Neuronal stem cell (in vitro differentiated cells): ENCODE data around the gene HHIPL2.

ENCODE experiments used
- DNase-seq: peaks from one replicate; pipeline ENCODE4 v3.0.0-alpha.2; 2013; ENCODE audit warnings: low spot score
- H2AFZ ChIP-seq: one replicate; pipeline ENCODE4 v1.6.1; 2013; ENCODE audit warnings: mild to moderate bottlenecking, low read length, inconsistent platforms
- H2AK5ac ChIP-seq: 2 replicates; pipeline ENCODE4 v1.6.1; 2013; ENCODE audit warnings: low read depth, mild to moderate bottlenecking, inconsistent platforms, low read length, moderate library complexity, mixed read lengths
- H2BK120ac ChIP-seq: 2 replicates; pipeline ENCODE4 v1.6.1; 2013; ENCODE audit warnings: low read depth, mild to moderate bottlenecking, inconsistent platforms, low read length, moderate library complexity, mixed read lengths
- H2BK12ac ChIP-seq: one replicate; pipeline ENCODE4 v1.6.1; 2013; ENCODE audit warnings: low read length, inconsistent platforms
- H2BK15ac ChIP-seq: 2 replicates; pipeline ENCODE4 v1.6.1; 2013; ENCODE audit warnings: mild to moderate bottlenecking, low read length, inconsistent platforms, mixed read lengths
- H2BK5ac ChIP-seq: one replicate; pipeline ENCODE4 v1.6.1; 2013; ENCODE audit warnings: inconsistent platforms, mild to moderate bottlenecking, low read length, moderate library complexity
- H3K14ac ChIP-seq: one replicate; pipeline ENCODE4 v1.6.1; 2013; ENCODE audit warnings: low read length, inconsistent platforms
- H3K18ac ChIP-seq: 2 replicates; pipeline ENCODE4 v1.6.1; 2013; ENCODE audit warnings: low read length, inconsistent platforms
- H3K23ac ChIP-seq: 2 replicates; pipeline ENCODE4 v1.6.1; 2013; ENCODE audit warnings: low read depth, mild to moderate bottlenecking, mixed read lengths, low read length, inconsistent platforms; ENCODE audit not compliant: poor library complexity
- H3K27ac ChIP-seq: replicated peaks from 3 replicates; pipeline ENCODE4 v1.5.1; 2013; ENCODE audit warnings: low read length, inconsistent platforms
- H3K27me3 ChIP-seq, 3 experiments: 2 replicates each; pipeline ENCODE4 v1.6.1; 2013; ENCODE audit warnings: low read length in 3 of 3, mild to moderate bottlenecking in 2 of 3, inconsistent platforms in 1 of 3, low read depth in 1 of 3, mixed read lengths in 1 of 3, moderate library complexity in 1 of 3; ENCODE audit not compliant: control insufficient read depth in 3 of 3, insufficient read depth in 3 of 3
- H3K36me3 ChIP-seq, 2 donors: replicated peaks in 1 of 2; 2 replicates each; pipeline ENCODE4 v1.6.1; 2013; ENCODE audit warnings: low read length in 2 of 2; ENCODE audit not compliant: control insufficient read depth in 2 of 2, insufficient read depth in 2 of 2
- H3K4ac ChIP-seq: 2 replicates; pipeline ENCODE4 v1.6.1; 2013; ENCODE audit warnings: inconsistent platforms, mild to moderate bottlenecking, low read length, moderate library complexity
- H3K4me1 ChIP-seq, 2 donors: 1 replicate in 1 of 2; 2 replicates in 1 of 2; pipeline ENCODE4 v1.6.1; 2013; ENCODE audit warnings: low read length in 2 of 2, low read depth in 1 of 2; ENCODE audit not compliant: control insufficient read depth in 2 of 2, insufficient read depth in 1 of 2
- H3K4me2 ChIP-seq: one replicate; pipeline ENCODE4 v1.6.1; 2013; ENCODE audit warnings: mild to moderate bottlenecking, low read length, inconsistent platforms; ENCODE audit not compliant: insufficient read depth, poor library complexity, severe bottlenecking
- H3K4me3 ChIP-seq, 2 donors: 2 replicates each; pipeline ENCODE4 v1.5.1; 2013; ENCODE audit warnings: low read length in 2 of 2, mild to moderate bottlenecking in 2 of 2, inconsistent platforms in 1 of 2, moderate library complexity in 1 of 2
- H3K79me1 ChIP-seq: one replicate; pipeline ENCODE4 v1.6.1; 2013; ENCODE audit warnings: low read depth, mild to moderate bottlenecking, inconsistent platforms, low read length, moderate library complexity
- H3K9ac ChIP-seq: one replicate; pipeline ENCODE4 v1.6.1; 2013; ENCODE audit warnings: mild to moderate bottlenecking, low read depth, low read length, inconsistent platforms; ENCODE audit not compliant: poor library complexity
- H3K9me3 ChIP-seq, 2 donors: replicated peaks in 1 of 2; 2 replicates each; pipeline versions ENCODE3 to v1.6.1; 2013; ENCODE audit warnings: low read length in 2 of 2, mild to moderate bottlenecking in 2 of 2, inconsistent platforms in 1 of 2, low read depth in 1 of 2, mixed read lengths in 1 of 2, moderate library complexity in 1 of 2; ENCODE audit not compliant: control insufficient read depth in 2 of 2, insufficient read depth in 1 of 2
- H4K8ac ChIP-seq: one replicate; pipeline ENCODE4 v1.6.1; 2013; ENCODE audit warnings: low read depth, mild to moderate bottlenecking, inconsistent platforms, low read length, moderate library complexity
- H4K91ac ChIP-seq: one replicate; pipeline ENCODE4 v1.6.1; 2013; ENCODE audit warnings: low read length, low read depth, mild to moderate bottlenecking, inconsistent platforms; ENCODE audit not compliant: poor library complexity
- WGBS, 2 donors: extraction: QIAGEN DNeasy Blood & Tissue Kit; methylation state at CpG; one replicate each; pipeline ENCODE4 v1.1.7; 2013; ENCODE audit warnings: missing lambda C conversion rate in 2 of 2, mixed read lengths in 1 of 2; ENCODE audit not compliant: insufficient read length in 2 of 2, insufficient replicate concordance in 1 of 2; ENCODE audit errors: extremely low coverage in 2 of 2; 5-methylcytosine and 5-hydroxymethylcytosine counted together

The HHIPL2 gene

DNA sequence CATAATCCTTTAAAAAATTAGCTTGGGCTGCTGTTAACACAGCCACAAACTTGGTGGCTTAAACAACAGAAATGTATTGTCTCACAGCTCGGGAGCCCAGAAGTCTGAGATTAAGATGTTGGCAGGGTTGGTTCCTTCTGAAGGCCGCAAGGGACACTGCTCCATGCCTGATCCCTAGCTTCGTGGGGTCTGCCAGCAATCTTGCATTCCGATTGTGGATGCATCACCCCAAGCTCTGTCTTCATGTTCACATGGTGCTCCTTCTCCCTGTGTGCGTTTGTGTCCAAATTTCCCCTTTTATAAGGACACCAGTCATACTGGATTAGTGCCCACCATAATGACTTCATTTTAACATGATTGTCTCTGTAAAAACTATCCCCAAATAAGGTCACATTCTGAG, 5.0 kb upstream of the HHIPL2 start:
- Histone ChIP-seq H3K27me3 (no peaks in the 10 kb centered on the region), H3K14ac (no peak overlapping the region), H4K8ac (no peak overlapping the region), H4K91ac (no peak overlapping the region), H3K23ac (no peak overlapping the region), H2AK5ac (no peak overlapping the region), H3K27ac (no peak overlapping the region), H3K18ac (no peak overlapping the region), H3K4ac (no peak overlapping the region), H2BK5ac (no peak overlapping the region), H3K9ac (no peak overlapping the region), H3K9me3 (peaks cover 0 to 2% of the 10 kb centered on the region in 2 donors), H2BK120ac (no peak overlapping the region), H2BK12ac (no peak overlapping the region), H3K4me3 (no peak overlapping the region), H3K4me1 (peaks cover 0 to under 1% of the 10 kb centered on the region in 2 donors), H2BK15ac (no peak overlapping the region), H3K36me3 (peaks cover 7 to 29% of the 10 kb centered on the region in 2 donors), H2AFZ (no peak overlapping the region), H3K79me1 (peaks cover 1% of the 10 kb centered on the region), H3K4me2 (no peak overlapping the region)
- no CpG with 5 or more reads among the region's 5 CpGs for WGBS, 2 donors
- DNase-seq = no peak

- Histone ChIP-seq H3K27me3 (no peaks in the 10 kb centered on the region), H3K4me2 (no peak overlapping the region), H3K18ac (peak overlapping the region; percentile 44), H2BK5ac (no peak overlapping the region), H2AK5ac (peak overlapping the region; percentile 54), H3K9me3 (peaks cover 0 to 2% of the 10 kb centered on the region in 2 donors), H4K8ac (no peak overlapping the region), H2BK12ac (no peak overlapping the region), H2AFZ (peak overlapping the region; percentile 61), H2BK15ac (no peak overlapping the region), H3K4ac (no peak overlapping the region), H3K79me1 (no peaks in the 10 kb centered on the region), H3K4me3 (no peak overlapping the region), H3K23ac (no peak overlapping the region), H3K27ac (no peak overlapping the region), H3K36me3 (no peaks in the 10 kb centered on the region), H3K4me1 (peaks cover 0 to 13% of the 10 kb centered on the region in 2 donors), H3K9ac (no peak overlapping the region), H4K91ac (no peak overlapping the region), H3K14ac (peak overlapping the region; percentile 1), H2BK120ac (no peak overlapping the region)
- no CpG with 5 or more reads among the region's 8 CpGs for WGBS, 2 donors
- DNase-seq = no peak
Observed at GRCh38 chr1:222547260-222547614, 667 bp downstream of the HHIPL2 start.

- no peak overlapping the region for H2BK15ac ChIP-seq
- no peaks in the 10 kb centered on the region for H3K27me3 ChIP-seq
- H3K4me1 ChIP-seq = peaks cover 0 to 13% of the 10 kb centered on the region in 2 donors
- no peak overlapping the region for H3K14ac ChIP-seq
- H3K27ac ChIP-seq = no peak overlapping the region
- H3K4me2 ChIP-seq = no peak overlapping the region
- peaks cover 0 to 2% of the 10 kb centered on the region in 2 donors for H3K9me3 ChIP-seq
- H3K18ac ChIP-seq = peak overlapping the region; percentile 44
- H3K4me3 ChIP-seq = no peak overlapping the region
- H3K23ac ChIP-seq = no peak overlapping the region
- H3K4ac ChIP-seq = no peak overlapping the region
- no peak overlapping the region for H2BK12ac ChIP-seq
- H4K8ac ChIP-seq = no peak overlapping the region
- no peak overlapping the region for H2BK120ac ChIP-seq
- no peak overlapping the region for H2BK5ac ChIP-seq
- H2AK5ac ChIP-seq = no peak overlapping the region
- H3K9ac ChIP-seq = no peak overlapping the region
- H2AFZ ChIP-seq = peak overlapping the region; percentile 61
- no peaks in the 10 kb centered on the region for H3K79me1 ChIP-seq
- WGBS, 2 donors = no CpG with 5 or more reads among the region's 7 CpGs
- no peak for DNase-seq
- no peak overlapping the region for H4K91ac ChIP-seq
- no peaks in the 10 kb centered on the region for H3K36me3 ChIP-seq
Observed at GRCh38 chr1:222546548-222547259, 1.2 kb downstream of the HHIPL2 start.

- Histone ChIP-seq H3K4me2 (no peak overlapping the region), H3K36me3 (no peaks in the 10 kb centered on the region), H3K9ac (no peak overlapping the region), H2AFZ (peak overlapping the region; percentile 61), H3K9me3 (peaks cover 0 to 2% of the 10 kb centered on the region in 2 donors), H3K79me1 (no peaks in the 10 kb centered on the region), H3K14ac (no peak overlapping the region), H3K4ac (no peak overlapping the region), H2BK12ac (no peak overlapping the region), H4K8ac (no peak overlapping the region), H3K27me3 (no peaks in the 10 kb centered on the region), H2BK15ac (no peak overlapping the region), H2AK5ac (no peak overlapping the region), H3K23ac (no peak overlapping the region), H2BK120ac (no peak overlapping the region), H2BK5ac (no peak overlapping the region), H3K18ac (no peak overlapping the region), H4K91ac (no peak overlapping the region), H3K27ac (no peak overlapping the region), H3K4me3 (no peak overlapping the region), H3K4me1 (peaks cover 0 to 13% of the 10 kb centered on the region in 2 donors)
- no CpG with 5 or more reads among the region's 7 CpGs for WGBS, 2 donors
- DNase-seq = no peak
Observed at GRCh38 chr1:222546091-222546490, 1.8 kb downstream of the HHIPL2 start.
